Ecto neural progenitor cell (in vitro differentiated cells): ENCODE data around the gene LYPD3.
"Not testable (repeated sequence)": the region's sequence is repeated elsewhere in the genome, so short reads cannot be mapped to it uniquely, and the experiment has no call there.

Experiments used
- DNase-seq: peaks from one replicate; pipeline ENCODE4 v3.0.0-alpha.2; 2018; ENCODE audit warnings: low spot score

The LYPD3 gene

DNA sequence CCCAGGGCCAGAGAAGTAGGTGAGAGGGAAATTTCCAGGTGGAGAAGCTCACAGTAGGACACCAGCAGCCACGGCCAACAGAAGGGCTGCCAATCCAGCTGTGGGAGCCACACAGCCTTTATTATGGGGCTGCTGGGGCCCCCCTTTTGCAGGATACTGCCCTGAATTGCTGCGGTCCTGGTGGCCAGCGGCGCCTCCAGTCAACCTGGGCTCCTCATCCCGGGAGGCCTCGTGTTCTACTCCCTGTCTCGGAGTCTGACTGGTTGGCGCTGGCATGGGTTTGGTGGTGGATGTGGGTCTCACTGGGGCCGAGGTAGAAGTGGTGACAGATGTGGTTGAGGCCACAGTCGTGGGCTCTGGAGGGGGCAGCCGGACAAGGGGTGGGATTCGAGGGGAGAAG, 4.1 kb downstream of the LYPD3 start:
- no peak for DNase-seq

DNA sequence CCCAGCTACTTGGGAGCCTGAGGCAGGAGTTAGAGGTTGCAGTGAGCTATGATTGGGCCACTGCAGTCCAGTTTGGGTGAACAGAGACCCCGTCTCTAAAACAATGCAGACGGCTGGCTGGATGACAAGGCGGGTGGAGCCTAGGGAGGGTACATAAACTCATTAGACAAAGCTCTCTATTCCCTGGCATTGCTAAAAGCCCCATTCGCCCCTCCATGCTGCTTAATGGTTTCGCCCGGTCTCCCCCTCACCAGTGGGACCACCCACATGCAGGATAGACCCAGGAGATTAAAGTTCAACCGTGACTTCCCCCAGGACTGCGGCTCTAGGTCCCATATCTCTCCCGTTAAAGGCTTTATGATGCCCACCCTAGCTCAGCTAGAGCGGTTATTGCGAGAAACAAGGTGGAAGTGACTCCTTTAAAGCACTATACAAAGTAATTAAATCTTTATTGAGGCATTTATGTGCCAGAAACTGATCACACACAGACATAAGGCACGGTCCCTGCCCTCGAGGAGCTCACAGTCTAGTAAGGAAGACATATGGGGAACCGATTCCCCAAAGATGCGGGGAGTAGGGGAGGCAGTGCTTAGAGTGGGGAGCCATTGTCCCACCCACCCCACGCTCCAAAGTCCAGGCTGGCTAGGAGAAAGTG, 4.9 kb downstream of the LYPD3 start:
- DNase-seq = no peak

DNA sequence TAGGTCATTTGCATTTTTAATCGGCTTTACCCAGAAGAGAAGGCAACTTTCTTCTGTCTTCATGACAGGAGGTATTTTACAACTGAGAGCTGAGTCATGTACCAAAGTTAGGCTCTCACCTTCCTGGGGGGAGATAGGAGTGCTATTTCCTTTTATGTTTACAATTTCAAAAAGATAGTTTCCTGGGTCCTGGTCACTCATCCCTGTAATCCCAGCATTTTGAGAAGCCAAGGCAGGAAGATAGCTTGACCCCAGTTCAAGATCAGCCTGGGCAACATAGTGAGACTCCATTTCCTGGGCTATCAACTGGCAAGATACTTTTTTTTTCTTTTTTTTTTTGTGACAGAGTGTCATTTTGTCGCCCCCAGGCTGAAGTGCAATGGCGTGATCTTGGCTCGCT, 7.6 kb downstream of the LYPD3 start:
- DNase-seq = no peak

DNA sequence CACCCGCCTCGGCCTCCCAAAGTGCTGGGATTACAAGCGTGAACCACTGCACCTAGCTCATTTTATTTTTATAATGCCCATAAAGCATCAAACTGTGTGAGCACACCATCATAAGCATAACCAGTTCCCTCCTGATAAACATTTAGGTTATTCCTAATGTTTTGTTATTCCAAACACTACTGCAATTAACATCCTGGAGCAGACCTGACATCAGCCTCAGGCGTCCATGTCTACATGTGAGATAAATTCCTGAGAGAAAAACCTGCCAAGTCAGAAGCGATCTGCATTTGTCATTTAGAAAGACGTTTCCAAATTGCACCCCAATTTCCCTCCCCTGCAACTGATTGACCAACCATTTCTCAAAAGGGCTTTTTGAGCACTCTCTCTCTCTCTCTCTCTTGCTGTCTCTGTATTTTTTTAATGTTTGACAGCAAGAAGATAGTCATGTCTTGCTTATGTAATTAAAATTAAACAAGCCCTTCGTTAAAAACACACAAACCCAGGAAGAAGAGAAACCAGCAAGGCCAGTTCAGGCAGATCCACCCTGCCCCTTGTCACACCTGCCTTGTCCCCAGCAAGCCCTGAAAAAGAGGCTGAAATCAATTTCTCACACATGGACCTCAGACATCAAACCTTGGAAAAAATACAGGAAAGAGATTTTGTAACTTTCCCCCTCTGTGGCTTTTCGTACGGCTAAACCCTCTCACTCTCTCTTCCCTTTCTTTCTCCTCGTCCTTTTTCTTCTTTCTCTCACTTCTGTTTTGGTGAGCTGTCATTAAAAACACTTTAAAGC, 9.9 kb downstream of the LYPD3 start:
- no peak for DNase-seq

DNA sequence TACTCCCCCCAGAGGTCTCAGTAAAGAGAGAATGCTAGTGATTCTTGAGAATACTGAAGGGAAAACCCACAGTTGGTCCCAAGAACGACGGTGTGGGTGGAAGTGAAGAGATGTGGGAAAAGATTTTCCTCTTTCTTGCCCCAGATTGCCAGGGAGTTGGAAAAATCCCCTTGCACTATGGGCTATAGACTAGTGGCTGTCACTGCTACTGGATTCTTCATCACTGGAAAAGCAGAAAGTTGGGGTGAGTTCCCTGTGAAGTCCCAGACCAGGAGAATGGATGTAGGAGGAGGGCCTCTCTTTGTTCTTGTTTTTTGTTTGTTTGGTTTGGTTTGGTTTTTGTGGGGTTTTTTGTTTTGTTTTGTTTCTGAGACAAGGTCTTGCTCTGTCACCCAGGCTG, 11.4 kb downstream of the LYPD3 start:
- DNase-seq = no peak

DNA sequence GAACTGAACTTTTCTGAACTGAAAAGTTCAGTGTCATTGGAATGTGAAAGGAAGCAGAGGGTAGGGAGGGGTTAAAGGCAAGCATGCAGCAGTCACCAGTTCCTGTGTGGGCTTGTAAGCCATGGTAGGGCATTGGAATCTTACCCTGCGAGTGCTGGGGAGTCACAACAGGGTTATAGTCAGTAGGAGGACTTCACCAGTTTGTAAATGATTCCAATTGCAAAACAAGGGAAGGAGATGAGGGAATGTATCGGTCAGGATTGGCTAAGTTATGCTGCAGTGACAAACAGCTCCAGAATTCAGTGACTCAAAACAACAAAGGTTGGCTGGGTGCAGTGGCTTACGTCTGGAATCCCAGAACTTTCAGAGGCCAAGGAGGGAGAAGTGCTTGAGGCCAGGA, 12.8 kb downstream of the LYPD3 start:
- no peak for DNase-seq

DNA sequence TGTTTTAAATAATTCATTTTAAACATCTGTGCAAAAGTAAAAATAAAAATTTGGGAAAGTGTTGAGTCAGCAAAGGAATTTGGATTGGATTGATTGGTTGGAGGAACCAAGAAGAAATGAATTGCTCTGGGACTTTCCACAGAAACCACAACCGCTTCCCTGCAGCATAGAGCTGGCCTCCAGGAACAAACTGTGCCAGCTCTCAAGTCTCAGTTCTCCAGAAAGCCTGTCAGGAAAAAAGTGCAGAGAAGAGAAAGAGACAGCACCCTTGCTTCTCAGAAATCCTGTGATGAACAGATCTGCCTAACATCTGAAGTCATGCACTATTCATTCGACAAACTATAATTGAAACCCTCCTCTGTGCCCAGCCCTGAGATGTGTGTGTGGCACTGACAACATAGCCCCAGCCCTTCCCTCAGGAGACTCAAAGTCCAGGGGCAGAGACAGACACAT, 14.8 kb downstream of the LYPD3 start:
- no peak for DNase-seq

DNA sequence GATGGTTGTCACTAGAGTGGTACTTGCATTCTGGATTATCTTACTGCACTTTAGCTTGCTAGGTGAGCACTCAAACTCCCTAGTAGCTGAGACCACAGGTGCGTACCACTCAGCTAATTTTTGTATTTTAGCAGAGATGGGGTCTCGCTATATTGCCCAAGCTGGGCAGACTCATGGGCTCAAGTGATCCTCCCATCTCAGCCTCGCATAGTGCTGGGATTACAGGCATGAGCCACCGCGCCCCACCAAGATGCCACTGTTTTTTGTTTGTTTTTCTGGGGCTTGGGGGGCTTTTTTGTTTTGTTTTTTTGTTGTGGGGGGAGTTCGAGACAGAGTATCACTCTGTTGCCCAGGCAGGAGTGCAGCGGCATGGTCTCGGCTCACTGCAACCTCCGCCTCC, 17.8 kb downstream of the LYPD3 start:
- no peak for DNase-seq

DNA sequence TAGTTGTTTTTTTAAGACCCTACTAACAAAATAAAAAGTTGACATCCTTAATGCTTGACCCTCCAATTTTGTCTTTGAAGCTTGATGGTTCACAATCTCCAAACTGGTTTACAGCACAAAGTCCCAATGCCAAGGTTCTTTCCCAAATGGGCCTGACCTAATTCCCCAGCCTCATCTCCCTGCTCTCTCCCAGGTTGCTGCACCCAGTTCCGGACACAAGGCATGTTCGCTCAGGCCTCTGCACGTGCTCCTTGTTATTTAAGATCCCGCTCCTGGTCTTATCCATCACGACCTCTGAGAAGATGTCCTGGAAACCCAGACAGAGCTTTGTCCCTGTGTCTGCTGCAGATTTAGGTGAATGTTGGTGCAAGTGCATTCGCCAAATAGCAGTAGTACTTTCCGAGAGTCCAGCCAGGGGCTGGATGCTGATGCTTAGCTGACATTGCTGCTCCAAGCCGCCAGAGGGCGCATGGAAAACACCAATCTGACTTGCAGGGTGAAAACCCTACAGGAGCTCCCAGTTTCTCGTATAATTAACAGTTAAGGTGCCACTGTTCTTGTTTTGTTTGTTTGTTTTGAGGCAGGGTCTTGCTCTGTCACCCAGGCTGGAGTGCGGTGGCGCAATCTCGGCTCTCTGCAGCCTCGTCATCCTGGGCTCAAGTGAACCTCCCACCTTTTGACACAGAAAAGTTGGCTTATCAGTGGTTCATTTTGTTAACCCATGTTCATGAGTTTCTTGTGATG, 18.5 kb downstream of the LYPD3 start:
- peak; percentile 83 for DNase-seq

DNA sequence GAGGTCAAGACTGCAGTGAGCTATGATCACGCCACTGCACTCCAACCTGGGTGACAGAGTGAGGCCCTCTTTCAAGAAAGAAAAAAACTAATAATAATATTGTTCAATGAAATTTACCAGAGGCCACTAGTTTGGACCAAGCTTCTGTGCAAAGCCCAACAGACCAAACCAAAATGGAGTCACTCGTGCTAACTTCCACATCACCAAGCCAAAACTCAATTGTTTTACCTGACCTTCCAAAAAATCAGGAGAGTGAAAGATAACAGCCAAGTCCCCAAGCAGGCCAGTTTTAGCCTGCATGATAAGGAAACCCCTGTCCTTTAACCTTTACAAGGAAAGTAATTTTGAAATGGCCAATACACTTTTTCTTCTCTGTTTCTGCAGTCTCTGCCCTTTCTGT, 20.0 kb downstream of the LYPD3 start:
- no peak for DNase-seq

DNA sequence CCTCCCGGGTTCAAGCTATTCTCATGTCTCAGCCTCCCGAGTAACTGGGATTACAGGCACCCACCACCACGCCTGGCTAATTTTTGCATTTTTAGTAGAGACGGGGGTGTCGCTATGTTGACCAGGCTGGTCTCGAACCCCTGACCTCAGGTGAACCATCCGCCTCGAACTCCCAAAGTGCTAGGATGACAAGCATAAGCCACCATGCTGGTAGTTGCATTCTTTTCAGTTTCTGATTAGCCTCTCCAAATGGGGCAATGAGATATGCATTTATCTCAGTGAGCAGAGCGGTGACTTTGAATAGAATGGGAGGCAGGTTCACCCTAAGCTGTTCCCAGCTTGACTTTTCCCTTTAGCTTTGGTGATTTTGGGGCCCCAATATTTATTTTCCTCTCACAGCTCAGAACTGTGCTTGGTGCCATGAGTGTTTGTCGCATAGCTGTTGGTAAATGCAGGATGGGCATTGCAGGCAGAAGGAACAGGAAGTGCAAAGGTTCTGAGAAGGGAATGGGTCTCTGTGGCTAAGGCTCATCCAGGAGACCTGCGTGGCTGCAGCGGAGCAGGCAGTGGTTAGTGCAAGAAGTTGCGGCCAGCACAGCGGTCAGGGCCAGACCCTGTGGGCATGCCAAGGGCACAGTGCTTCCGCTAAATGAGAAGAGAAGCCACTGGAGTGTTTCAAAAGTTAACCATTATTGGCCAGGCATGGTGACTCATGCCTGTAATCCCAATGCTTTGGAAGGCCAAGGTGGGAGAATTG, 20.7 kb downstream of the LYPD3 start:
- DNase-seq = no peak

DNA sequence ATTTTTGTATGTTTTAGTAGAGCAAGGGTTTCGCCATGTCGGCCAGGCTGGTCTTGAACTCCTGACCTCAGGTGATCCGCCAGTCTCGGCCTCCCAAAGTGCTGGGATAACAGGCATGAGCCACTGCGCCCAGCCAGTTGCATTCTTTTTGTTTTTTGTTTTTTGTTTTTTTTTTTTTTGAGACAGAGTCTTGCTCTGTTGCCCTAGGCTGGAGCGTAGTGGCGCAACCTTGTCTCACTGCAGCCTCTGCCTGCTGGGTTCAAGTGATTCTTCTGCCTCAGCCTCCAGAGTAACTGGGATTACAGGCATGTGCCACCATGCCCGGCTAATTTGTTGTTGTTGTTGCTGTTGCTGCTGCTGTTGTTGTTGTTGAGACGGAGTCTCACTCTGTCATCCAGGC, 21.3 kb downstream of the LYPD3 start:
- DNase-seq = not testable (repeated sequence)

DNA sequence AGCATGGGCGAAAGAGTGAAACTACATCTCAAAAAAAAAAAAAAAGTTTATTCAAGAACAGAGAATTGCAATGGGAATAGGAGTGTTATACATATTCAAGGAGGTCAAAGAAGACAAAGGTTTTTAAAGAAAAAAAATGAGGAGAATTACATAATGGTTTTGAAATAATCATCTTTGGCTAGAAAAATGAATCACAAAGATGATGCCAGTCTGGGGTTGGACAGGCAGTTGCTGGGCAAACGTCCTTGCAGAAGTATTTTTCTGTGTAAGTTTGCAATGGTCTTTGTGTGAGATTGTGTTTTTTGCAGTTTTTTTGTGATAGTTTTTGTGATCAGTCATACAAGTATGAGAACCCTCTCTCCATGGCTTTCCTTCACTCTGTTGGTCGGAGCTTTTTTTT, 23.7 kb downstream of the LYPD3 start:
- no peak for DNase-seq

DNA sequence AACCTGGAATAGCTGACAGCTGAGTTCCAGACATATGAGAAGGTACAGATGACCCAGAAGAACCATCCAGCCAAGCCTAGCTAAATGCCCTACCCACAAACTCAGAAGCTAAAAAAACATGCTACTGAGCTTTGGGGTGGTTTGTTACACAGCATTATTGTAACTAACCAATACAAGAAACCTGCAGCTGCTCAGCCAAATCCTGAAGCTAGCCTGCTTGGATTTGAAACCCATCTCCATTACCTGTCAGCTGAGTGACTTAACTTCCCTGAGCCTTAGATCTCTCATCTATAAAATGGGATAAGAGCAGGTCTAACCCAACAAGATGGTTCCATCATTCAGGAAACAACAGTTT, 25.7 kb downstream of the LYPD3 start:
- DNase-seq = no peak

DNA sequence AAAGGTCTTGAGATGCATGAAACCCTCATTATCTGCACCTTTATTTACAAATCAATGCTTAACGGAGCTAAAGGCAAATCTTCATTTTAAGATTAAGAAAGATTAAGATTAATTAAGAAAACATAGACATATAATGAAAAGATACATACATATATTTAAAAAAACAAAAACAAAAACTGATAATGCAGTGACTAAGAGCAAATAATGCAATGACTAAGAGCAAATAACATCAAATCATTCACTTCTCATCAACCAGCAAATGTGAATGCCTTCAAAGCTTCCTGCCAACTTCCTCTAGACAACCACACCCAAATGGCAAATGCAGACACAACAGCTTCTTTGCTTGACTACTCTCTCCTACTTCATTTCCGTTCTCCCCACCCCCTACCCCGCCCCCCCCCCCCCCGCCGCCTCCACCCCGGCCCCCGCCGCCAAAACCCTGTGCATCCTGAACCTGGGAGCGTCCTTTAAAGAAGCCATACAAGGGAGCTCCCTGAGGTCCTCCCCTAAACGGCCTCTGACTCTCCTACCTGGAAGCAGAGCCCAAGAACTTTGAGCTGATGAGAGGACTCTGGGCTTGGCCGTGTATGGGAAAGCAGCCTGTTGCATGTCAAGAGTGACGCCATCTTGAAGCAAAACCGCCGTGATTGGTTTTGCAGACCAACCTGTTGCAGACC, 26.2 kb downstream of the LYPD3 start:
- no peak for DNase-seq

DNA sequence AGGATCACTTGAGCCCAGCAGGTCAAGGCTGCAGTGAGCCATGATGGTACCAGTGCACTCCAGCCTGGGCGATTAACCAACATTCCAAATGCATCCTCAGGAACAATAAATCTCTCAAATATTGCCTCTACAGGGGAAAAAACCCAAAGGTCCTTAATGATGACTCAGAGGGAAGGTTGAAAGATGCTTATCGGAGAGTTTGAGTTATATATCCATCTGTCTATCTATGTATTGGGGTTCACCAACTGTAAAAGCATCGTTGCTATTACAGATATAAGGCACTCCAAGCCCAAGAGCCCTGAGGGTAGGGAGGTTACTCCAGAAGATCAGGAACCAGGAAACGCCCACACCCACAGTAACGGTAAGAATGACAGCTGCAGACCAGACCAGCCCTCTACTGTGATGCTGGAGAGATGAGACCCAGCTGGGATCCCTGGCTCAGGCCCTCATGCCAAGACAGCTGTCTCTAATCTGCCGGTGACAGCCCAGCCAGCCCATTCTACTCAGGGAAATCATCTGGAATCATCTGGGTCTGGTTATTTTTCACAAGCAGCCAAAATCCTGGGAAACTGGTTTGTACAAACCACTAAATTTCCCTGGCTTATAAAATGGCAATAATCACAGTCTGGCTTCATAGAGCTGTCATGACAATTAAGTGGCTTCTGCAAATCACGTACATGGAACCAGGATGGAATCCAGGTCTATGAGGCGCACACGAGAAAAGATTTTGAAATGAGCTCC, 26.9 kb downstream of the LYPD3 start:
- no peak for DNase-seq

DNA sequence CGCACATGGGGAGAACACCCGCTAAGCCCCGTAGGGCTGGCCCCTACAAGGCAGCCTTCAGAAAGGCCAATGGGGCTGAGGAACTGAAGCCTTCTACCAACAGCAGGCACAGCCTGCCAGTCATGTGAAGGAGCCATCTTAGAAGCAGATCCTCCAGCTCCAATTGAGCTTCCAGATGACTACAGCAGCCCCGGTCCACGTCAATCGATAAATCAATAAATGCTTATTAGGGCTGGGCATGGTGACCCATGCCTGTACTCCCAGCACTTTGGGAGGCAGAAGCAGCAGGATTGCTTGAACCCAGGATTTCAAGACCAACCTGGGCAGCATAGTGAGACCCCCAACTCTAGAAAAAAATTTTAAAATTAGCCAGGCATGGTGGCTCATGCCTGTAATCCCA, 27.7 kb downstream of the LYPD3 start:
- DNase-seq = no peak

DNA sequence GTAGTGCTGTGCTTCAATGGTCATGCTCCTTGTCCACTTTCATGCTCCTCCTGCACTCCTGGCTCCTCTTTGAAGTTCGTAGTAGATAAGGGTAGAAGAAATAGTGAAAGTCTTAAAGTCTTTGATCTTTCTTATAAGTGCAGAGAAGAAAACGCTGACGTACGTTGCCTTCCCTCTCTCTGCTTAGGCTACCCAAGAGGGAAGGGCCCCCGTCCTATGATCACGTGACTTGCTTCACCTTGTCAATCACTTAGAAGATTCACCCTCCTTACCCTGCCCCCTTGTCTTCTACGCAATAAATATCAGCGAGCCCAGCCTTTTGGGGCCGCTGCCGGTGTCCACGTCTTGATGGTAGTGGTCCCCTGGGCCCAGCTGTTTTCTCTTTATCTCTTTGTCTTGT, 28.1 kb downstream of the LYPD3 start:
- DNase-seq = not testable (repeated sequence)

DNA sequence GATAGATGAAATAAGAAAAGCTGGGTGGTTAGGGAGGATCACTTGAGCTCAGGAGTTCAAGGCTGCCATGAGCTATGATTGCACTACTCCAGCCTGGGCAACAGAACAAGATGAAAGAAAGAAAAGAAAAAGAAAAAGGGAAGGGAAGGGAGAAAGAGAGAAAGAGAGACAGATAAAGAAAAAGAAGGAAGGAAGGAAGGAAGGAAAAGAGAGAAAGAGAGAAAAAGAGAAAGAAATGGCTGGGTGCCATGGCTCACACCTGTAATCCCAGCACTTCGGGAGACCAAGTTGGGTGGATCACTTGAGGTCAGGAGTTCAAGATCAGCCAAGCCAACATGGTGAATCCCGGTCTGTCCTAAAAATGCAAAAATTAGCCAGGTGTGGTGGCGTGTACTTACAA, 29.6 kb downstream of the LYPD3 start:
- DNase-seq = no peak

DNA sequence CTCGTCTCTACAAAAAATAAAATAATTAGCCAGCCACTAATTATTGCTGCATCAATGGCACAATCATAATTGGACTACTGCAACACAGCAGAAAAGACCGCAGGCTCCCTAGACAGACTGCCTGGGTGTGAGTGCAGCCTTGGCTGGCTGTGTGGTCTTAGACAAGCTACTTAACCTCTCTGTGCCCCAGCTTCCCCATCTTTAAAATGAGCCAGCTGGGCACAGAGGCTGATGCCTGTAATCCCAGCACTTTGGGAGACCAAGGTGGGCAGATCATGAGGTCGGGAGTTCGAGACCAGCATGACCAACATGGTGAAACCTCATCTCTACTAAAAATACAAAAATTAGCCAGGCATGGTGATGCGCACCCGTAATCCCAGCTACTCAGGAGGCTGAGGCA, 31.7 kb downstream of the LYPD3 start:
- DNase-seq = no peak

DNA sequence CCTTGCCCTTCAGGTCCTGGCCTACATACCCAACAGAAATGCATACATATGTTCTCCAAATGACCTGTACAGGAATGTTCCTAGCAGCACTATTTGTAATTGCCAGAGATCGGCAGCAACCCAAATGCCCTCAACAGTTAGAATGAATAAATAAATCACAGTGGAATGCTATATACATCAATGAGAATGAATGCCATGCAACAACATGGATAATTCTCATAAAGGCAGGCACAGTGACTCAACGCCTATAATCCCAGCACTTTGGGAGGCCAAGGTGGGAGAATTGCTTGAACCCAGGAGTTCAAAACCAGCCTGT, 32.1 kb downstream of the LYPD3 start:
- no peak for DNase-seq
